Panc1 (cell line): ENCODE measurements around the gene ENTPD6. TPM values are rescaled to one million over a fixed set of nuclear protein-coding genes. Genes with fewer than 3 reads are reported as not detected.

Experiments
- ATAC-seq: fragments of 200-7000 bp; cut with Tn5 transposase; 2 replicates; pipeline ENCODE4 v1.9.1; 2020; ENCODE audit warnings: mild to moderate bottlenecking, moderate library complexity
- BruUV-seq: library from RNA; stranded (reverse); fragments of 400-500 nt; replicated peaks from 2 replicates; lab custom pipeline; 2021; lab: Mats Ljungman, UMichigan
- CTCF ChIA-PET: fragments of 300-600 bp; sonication (Branson Sonifier 250); formaldehyde crosslinking; loops from one replicate; lab custom pipeline; 2022; ENCODE audit warnings: antibody characterized with exemption; lab: Charles Lee
- POLR2A ChIA-PET: fragments of 300-600 bp; sonication (Branson Sonifier 250); formaldehyde crosslinking; loops from one replicate; lab custom pipeline; 2022; ENCODE audit warnings: antibody characterized with exemption; lab: Charles Lee
- DNase-seq: peaks from one replicate; pipeline ENCODE4 v3.0.0-alpha.2; 2010; ENCODE audit warnings: low read depth, low spot score
- H3K27ac ChIP-seq: 2 replicates; pipeline ENCODE4 v1.5.1; 2011; ENCODE audit warnings: mild to moderate bottlenecking, low read length, inconsistent platforms
- H3K27me3 ChIP-seq: fragments of 200-500 bp; sonication (Bioruptor generic); 2 replicates; pipeline ENCODE4 v1.6.0; 2014; ENCODE audit warnings: low read length, inconsistent platforms; ENCODE audit not compliant: control insufficient read depth, insufficient read depth
- H3K36me3 ChIP-seq: fragments of 200-500 bp; sonication (Bioruptor generic); 2 replicates; pipeline ENCODE4 v1.5.1; 2014; ENCODE audit warnings: inconsistent platforms, mild to moderate bottlenecking, low read length, moderate library complexity; ENCODE audit not compliant: control insufficient read depth, insufficient read depth
- H3K4me1 ChIP-seq: 2 replicates; pipeline ENCODE4 v1.5.1; 2011; ENCODE audit warnings: inconsistent platforms, mild to moderate bottlenecking, low read length, moderate library complexity; ENCODE audit not compliant: control insufficient read depth, insufficient read depth
- H3K4me3 ChIP-seq, 2 experiments: 2 replicates each; pipeline ENCODE4 v1.5.1; 2011 to 2012; ENCODE audit warnings: low read depth in 2 of 2, low read length in 2 of 2, mild to moderate bottlenecking in 2 of 2, inconsistent platforms in 1 of 2, moderate library complexity in 1 of 2
- H3K9me3 ChIP-seq: fragments of 200-500 bp; sonication (Bioruptor generic); 2 replicates; pipeline ENCODE4 v1.5.1; 2014; ENCODE audit warnings: low read depth, mild to moderate bottlenecking, inconsistent platforms, low read length, moderate library complexity; ENCODE audit not compliant: control insufficient read depth, insufficient read depth
- CTCF ChIP-seq: fragments of 450-650 bp; IDR thresholded peaks from 2 replicates; pipeline ENCODE4 v1.5.1; 2017; ENCODE audit warnings: mild to moderate bottlenecking
- POLR2AphosphoS5 ChIP-seq: IDR thresholded peaks from 2 replicates; pipeline ENCODE4 v1.6.1; 2012; ENCODE audit warnings: mild to moderate bottlenecking, low read depth, low read length, moderate library complexity
- REST ChIP-seq, 2 experiments: IDR thresholded peaks; 2 replicates each; pipeline ENCODE4 v1.6.1; 2011 to 2012; ENCODE audit warnings: low read depth in 2 of 2, control low read depth in 1 of 2, low read length in 1 of 2, mild to moderate bottlenecking in 1 of 2, moderate library complexity in 1 of 2; ENCODE audit not compliant: insufficient read depth in 1 of 2
- SIN3A ChIP-seq: IDR thresholded peaks from 2 replicates; pipeline ENCODE4 v1.6.1; 2012; ENCODE audit warnings: low read depth, mild to moderate bottlenecking, low read length, moderate library complexity, borderline replicate concordance; ENCODE audit not compliant: insufficient read depth
- TCF7L2 ChIP-seq: IDR thresholded peaks from 2 replicates; pipeline ENCODE4 v1.6.1; 2011; ENCODE audit warnings: mild to moderate bottlenecking, low read depth, low read length, inconsistent platforms
- in situ Hi-C: cut with HindIII; loops from 2 replicates; pipeline ENCODE4 v1.10.0; 2016; ENCODE audit warnings: low sequenced_read_pairs, low pct_unique_long_range_greater_than_20kb
- intact Hi-C: fragments of 100-400 bp; cut with micrococcal nuclease; formaldehyde crosslinking; loops from one replicate; pipeline ENCODE4 v1.10.0; 2022; ENCODE audit not compliant: unreplicated experiment
- total RNA-seq: library from RNA; stranded (reverse); gene quantifications from one replicate; pipeline ENCODE4 v1.2.1, GENCODE V29; 2021; ENCODE audit not compliant: unreplicated experiment

ENTPD6 gene
- total RNA-seq, 1 experiment from 2014 or later, result 108 TPM

GRCh38 chr20:25187635-25188034 is 7.9 kb upstream of the ENTPD6 start:
- CTCF ChIA-PET, result no interaction called here
- in situ Hi-C loops (no loop called here), intact Hi-C loops (no loop called here)
- DNase-seq (no peak), ATAC-seq (no peak)
- Histone ChIP-seq H3K27ac (no peak overlapping the region), H3K27me3 (no peaks in the 10 kb centered on the region), H3K4me3 (no peak overlapping the region), H3K4me1 (peaks cover 10% of the 10 kb centered on the region), H3K36me3 (no peaks in the 10 kb centered on the region), H3K9me3 (no peaks in the 10 kb centered on the region)
- POLR2A ChIA-PET, result interaction anchor here (1.1 kb wide), 1 partner anchor 31 kb away, joined by 3 read pairs; no protein-coding TSS in a partner anchor
- no peak for TF ChIP-seq TCF7L2
- no peak for TF ChIP-seq POLR2AphosphoS5
- TF ChIP-seq SIN3A, result no peak
- no TSS peak for BruUV-seq

- no peaks in the 10 kb centered on the region for H3K36me3 ChIP-seq
- no TSS peak for BruUV-seq
- ChIA-PET CTCF (no interaction called here), POLR2A (no interaction called here)
- DNase-seq, result no peak
- TF ChIP-seq CTCF (no peak), REST (IDR thresholded peaks at IDR 0.05; ENCODE audit: insufficient read depth in 1 of 2, low read depth in 2 of 2, low read length in 1 of 2) (no peak), POLR2AphosphoS5 (no peak), TCF7L2 (no peak), SIN3A (no peak)
- in situ Hi-C loops (no loop called here), intact Hi-C loops (no loop called here)
- peaks cover 10% of the 10 kb centered on the region for H3K4me1 ChIP-seq
- H3K27me3 ChIP-seq, result no peaks in the 10 kb centered on the region
- no peak overlapping the region for H3K4me3 ChIP-seq
- H3K27ac ChIP-seq, result no peak overlapping the region
- no peaks in the 10 kb centered on the region for H3K9me3 ChIP-seq
- no peak for ATAC-seq
Observed at GRCh38 chr20:25188218-25188617, 7.3 kb upstream of the ENTPD6 start.

GRCh38 chr20:25191051-25191450 is 4.5 kb upstream of the ENTPD6 start:
- CTCF ChIA-PET, result no interaction called here
- no peak overlapping the region; the same call in 1 of the 2 replicates for H3K27ac ChIP-seq
- in situ Hi-C loops, result no loop called here
- no peak overlapping the region for H3K4me3 ChIP-seq
- H3K9me3 ChIP-seq, result no peaks in the 10 kb centered on the region
- ATAC-seq (no peak), DNase-seq (no peak)
- POLR2A ChIA-PET, result no interaction called here
- H3K27me3 ChIP-seq, result no peaks in the 10 kb centered on the region
- intact Hi-C loops, result no loop called here
- H3K36me3 ChIP-seq, result peaks cover 2% of the 10 kb centered on the region; the same call in 1 of the 2 replicates
- peaks cover 16% of the 10 kb centered on the region for H3K4me1 ChIP-seq
- BruUV-seq, result no TSS peak
- TF ChIP-seq REST (IDR thresholded peaks at IDR 0.05; ENCODE audit: insufficient read depth in 1 of 2, low read depth in 2 of 2, low read length in 1 of 2), result no peak
- TF ChIP-seq POLR2AphosphoS5, result no peak
- TF ChIP-seq TCF7L2, result no peak
- TF ChIP-seq CTCF, result no peak
- TF ChIP-seq SIN3A, result no peak
